H1 (cell line): Measurements from ENCODE around the gene TSSC4. TPM values are rescaled to one million over a fixed set of nuclear protein-coding genes. Genes with fewer than 3 reads are reported as not detected.

Source experiments
- CTCF ChIA-PET: fragments of 300-600 bp; sonication (Branson Sonifier 250); formaldehyde crosslinking; loops from one replicate; lab custom pipeline; 2021; ENCODE audit not compliant: partially characterized antibody; lab: Charles Lee
- POLR2A ChIA-PET: fragments of 300-600 bp; sonication (Branson Sonifier 250); formaldehyde crosslinking; loops from one replicate; lab custom pipeline; 2021; ENCODE audit warnings: inconsistent platforms; ENCODE audit not compliant: partially characterized antibody; lab: Charles Lee
- DNase-seq, 2 experiments: peaks; one replicate each; pipeline versions ENCODE4 v3.0.0 to v3.0.0-alpha.2; 2010 to 2022; ENCODE audit warnings: low spot score in 2 of 2, low read depth in 1 of 2, mixed read lengths in 1 of 2
- FAIRE-seq: peaks from 2 replicates; lab custom pipeline; 2011; peaks lifted over from hg19 to GRCh38; lab: Jason Lieb, UNC
- H2AFZ ChIP-seq: 2 replicates; pipeline ENCODE4 v1.8.1; 2012; ENCODE audit warnings: low read length, inconsistent platforms
- H2AK5ac ChIP-seq: 2 replicates; pipeline ENCODE4 v1.6.1; 2013; ENCODE audit warnings: low read depth, low read length
- H2BK120ac ChIP-seq: replicated peaks from 2 replicates; pipeline ENCODE3; 2013; ENCODE audit warnings: low read depth, low read length, inconsistent platforms
- H2BK12ac ChIP-seq: 2 replicates; pipeline ENCODE4 v1.6.1; 2013; ENCODE audit warnings: low read depth, low read length
- H2BK15ac ChIP-seq: 2 replicates; pipeline ENCODE4 v1.6.1; 2013; ENCODE audit warnings: low read length
- H2BK20ac ChIP-seq: 2 replicates; pipeline ENCODE4 v1.6.1; 2013; ENCODE audit warnings: low read length
- H2BK5ac ChIP-seq: 2 replicates; pipeline ENCODE4 v1.6.1; 2013; ENCODE audit warnings: low read depth, low read length
- H3K14ac ChIP-seq: 2 replicates; pipeline ENCODE4 v1.6.1; 2013; ENCODE audit warnings: inconsistent platforms; ENCODE audit not compliant: insufficient read length
- H3K18ac ChIP-seq: 2 replicates; pipeline ENCODE4 v1.6.1; 2013; ENCODE audit warnings: low read length; ENCODE audit errors: extremely low read depth
- H3K23ac ChIP-seq: 2 replicates; pipeline ENCODE4 v1.6.1; 2013; ENCODE audit warnings: inconsistent platforms; ENCODE audit not compliant: insufficient read length
- H3K23me2 ChIP-seq: 2 replicates; pipeline ENCODE4 v1.6.1; 2013; ENCODE audit warnings: low read depth, low read length
- H3K27ac ChIP-seq: 2 replicates; pipeline ENCODE4 v1.6.1; 2011; ENCODE audit warnings: low read depth, low read length, inconsistent platforms
- H3K27me3 ChIP-seq, 4 experiments: replicated peaks in 1 of 4; 1 replicate in 1 of 4; 2 replicates in 3 of 4; pipeline versions ENCODE4 v1.6.1 to v1.8.1; 2011 to 2013; ENCODE audit warnings: low read length in 3 of 4, mild to moderate bottlenecking in 3 of 4, inconsistent platforms in 2 of 4, mixed read lengths in 2 of 4, moderate library complexity in 1 of 4; ENCODE audit not compliant: control insufficient read depth in 3 of 4, insufficient read depth in 3 of 4; ENCODE audit errors: extremely low read depth in 1 of 4
- H3K36me3 ChIP-seq, 4 experiments: 2 replicates each; pipeline versions ENCODE4 v1.6.1 to v1.8.1; 2011 to 2013; ENCODE audit warnings: mild to moderate bottlenecking in 4 of 4, low read length in 3 of 4, moderate library complexity in 2 of 4, control low read depth in 1 of 4, inconsistent platforms in 1 of 4; ENCODE audit not compliant: insufficient read depth in 4 of 4, control insufficient read depth in 2 of 4
- H3K4ac ChIP-seq: replicated peaks from 2 replicates; pipeline ENCODE3; 2013; ENCODE audit warnings: low read length, low read depth, mixed read lengths, inconsistent platforms; ENCODE audit not compliant: insufficient read length
- H3K4me1 ChIP-seq, 4 experiments: replicated peaks in 1 of 4; 1 replicate in 1 of 4; 2 replicates in 3 of 4; pipeline versions ENCODE4 v1.6.1 to v1.8.1; 2011 to 2013; ENCODE audit warnings: low read length in 3 of 4, inconsistent platforms in 2 of 4, mixed read lengths in 1 of 4; ENCODE audit not compliant: insufficient read depth in 4 of 4, control insufficient read depth in 3 of 4
- H3K4me2 ChIP-seq, 2 experiments: 2 replicates each; pipeline versions ENCODE4 v1.6.1 to v1.8.1; 2011 to 2013; ENCODE audit warnings: low read depth in 2 of 2, low read length in 2 of 2, control low read depth in 1 of 2, inconsistent platforms in 1 of 2, mild to moderate bottlenecking in 1 of 2; ENCODE audit not compliant: insufficient read depth in 1 of 2
- H3K4me3 ChIP-seq, 4 experiments: fragments of 200-600, 300-600 bp in 1 of 4; sonication (generic), shearing (Covaris generic), sonication (Bioruptor Twin) in 1 of 4; 2 replicates each; pipeline versions ENCODE4 v1.5.1 to v1.8.1; 2011 to 2016; ENCODE audit warnings: low read length in 4 of 4, low read depth in 3 of 4, control low read depth in 2 of 4, inconsistent platforms in 2 of 4, mild to moderate bottlenecking in 2 of 4, mixed read lengths in 1 of 4, moderate library complexity in 1 of 4; ENCODE audit not compliant: insufficient read depth in 2 of 4; ENCODE audit errors: extremely low read depth in 1 of 4
- H3K56ac ChIP-seq: replicated peaks from 2 replicates; pipeline ENCODE3; 2013; ENCODE audit warnings: low read depth, mild to moderate bottlenecking, mixed read lengths, low read length, inconsistent platforms; ENCODE audit not compliant: insufficient read length
- H3K79me1 ChIP-seq: 2 replicates; pipeline ENCODE4 v1.6.1; 2013; ENCODE audit warnings: low read depth, low read length, control low read depth
- H3K79me2 ChIP-seq, 2 experiments: 2 replicates each; pipeline versions ENCODE4 v1.6.1 to v1.8.1; 2012 to 2013; ENCODE audit warnings: low read length in 2 of 2, mild to moderate bottlenecking in 2 of 2, inconsistent platforms in 1 of 2; ENCODE audit not compliant: insufficient read depth in 2 of 2, control insufficient read depth in 1 of 2
- H3K9ac ChIP-seq, 4 experiments: replicated peaks in 1 of 4; 1 replicate in 1 of 4; 2 replicates in 3 of 4; pipeline versions ENCODE4 v1.6.1 to v1.8.1; 2011 to 2013; ENCODE audit warnings: low read depth in 3 of 4, low read length in 3 of 4, control low read depth in 2 of 4, mild to moderate bottlenecking in 2 of 4, moderate library complexity in 2 of 4, inconsistent platforms in 1 of 4; ENCODE audit errors: extremely low read depth in 1 of 4
- H3K9me3 ChIP-seq, 2 experiments: 2 replicates each; pipeline versions ENCODE4 v1.6.1 to v1.8.1; 2012 to 2013; ENCODE audit warnings: mild to moderate bottlenecking in 2 of 2, moderate library complexity in 2 of 2, control low read depth in 1 of 2, inconsistent platforms in 1 of 2, low read depth in 1 of 2, low read length in 1 of 2, mixed read lengths in 1 of 2; ENCODE audit not compliant: insufficient read depth in 2 of 2
- H4K20me1 ChIP-seq, 2 experiments: replicated peaks in 1 of 2; 2 replicates each; pipeline versions ENCODE3 to v1.8.1; 2011 to 2013; ENCODE audit warnings: inconsistent platforms in 2 of 2, low read length in 2 of 2, mild to moderate bottlenecking in 1 of 2; ENCODE audit not compliant: insufficient read depth in 2 of 2, control insufficient read depth in 1 of 2
- H4K5ac ChIP-seq: 2 replicates; pipeline ENCODE4 v1.6.1; 2013; ENCODE audit warnings: low read length, low read depth, mixed read lengths, inconsistent platforms; ENCODE audit not compliant: insufficient read length
- H4K8ac ChIP-seq: 2 replicates; pipeline ENCODE4 v1.8.0; 2013; ENCODE audit warnings: mild to moderate bottlenecking, moderate library complexity, low read length, inconsistent platforms; ENCODE audit not compliant: insufficient read depth; ENCODE audit errors: extremely low read depth
- H4K91ac ChIP-seq: replicated peaks from 2 replicates; pipeline ENCODE3; 2013; ENCODE audit warnings: low read length, mixed read lengths, inconsistent platforms; ENCODE audit not compliant: insufficient read length
- CBX8 ChIP-seq: fragments of 300-800, 300-1000 bp; sonication (generic); IDR thresholded peaks from 2 replicates; pipeline ENCODE4 v1.7.1; 2016; ENCODE audit warnings: low read depth, low read length, borderline replicate concordance
- GABPA ChIP-seq: IDR thresholded peaks from 2 replicates; pipeline ENCODE4 v1.6.1; 2011; ENCODE audit warnings: mild to moderate bottlenecking, low read length, moderate library complexity, borderline replicate concordance; ENCODE audit not compliant: insufficient read depth
- KDM1A ChIP-seq: fragments of 200-600, 300-600 bp; sonication (generic); IDR thresholded peaks from 2 replicates; pipeline ENCODE4 v1.7.1; 2016; ENCODE audit warnings: mild to moderate bottlenecking, low read length, borderline replicate concordance
- POU5F1 ChIP-seq: IDR thresholded peaks from 2 replicates; pipeline ENCODE4 v1.6.1; 2011; ENCODE audit warnings: low read depth, mild to moderate bottlenecking, low read length, moderate library complexity
- SIRT6 ChIP-seq: IDR thresholded peaks from one replicate; pipeline ENCODE4 v1.7.1; 2012; ENCODE audit warnings: low read length, inconsistent platforms
- SRF ChIP-seq: IDR thresholded peaks from 2 replicates; pipeline ENCODE4 v1.6.1; 2011; ENCODE audit warnings: mild to moderate bottlenecking, low read depth, low read length, moderate library complexity
- TCF12 ChIP-seq: IDR thresholded peaks from 2 replicates; pipeline ENCODE4 v1.6.1; 2011; ENCODE audit warnings: low read depth, mild to moderate bottlenecking, low read length
- WGBS, 2 experiments: shearing (Covaris generic) in 1 of 2; methylation state at CpG; one replicate each; pipeline versions ENCODE4 v1.1.6 to v1.1.7; 2013 to 2015; ENCODE audit warnings: low lambda C conversion rate in 2 of 2, mixed read lengths in 2 of 2, inconsistent platforms in 1 of 2, low coverage in 1 of 2, missing lambda C conversion rate in 1 of 2; ENCODE audit not compliant: insufficient replicate concordance in 2 of 2, insufficient coverage in 1 of 2, insufficient read length in 1 of 2; ENCODE audit errors: extremely low coverage in 1 of 2, missing lambda C conversion rate in 1 of 2; 5-methylcytosine and 5-hydroxymethylcytosine counted together
- polyA plus RNA-seq, 7 experiments: library from polyadenylated mRNA; depleted of rRNA in 3 of 7; stranded (reverse) in 5 of 7; unstranded in 2 of 7; fragments of >200 nt in 5 of 7; fragments of 200-250 nt in 2 of 7; gene quantifications; 1 replicate in 5 of 7; 2 replicates in 1 of 7; 4 replicates in 1 of 7; pipeline versions ENCODE4 v1.2.1 to v1.2.3, GENCODE V29; 2011 to 2013; ENCODE audit warnings: missing spikeins in 2 of 7, mixed read lengths in 2 of 7
- total RNA-seq: library from RNA; stranded (reverse); fragmentation: NEBNext Ultra II Directional; extraction: Animal tissue kit (Norgen Biotek cat#: 25700); gene quantifications from 2 replicates; pipeline ENCODE4 v1.2.1, GENCODE V29; 2021
- TF ChIP-seq, protein P1 (sequence below): IDR thresholded peaks from 2 replicates; pipeline ENCODE4 v1.6.1; 2012; ENCODE audit warnings: inconsistent platforms
- TF ChIP-seq, protein P2 (sequence below): IDR thresholded peaks from 2 replicates; pipeline ENCODE4 v1.6.1; 2011; ENCODE audit warnings: low read length, improper control_type of control experiment

Gene TSSC4
- total and polyA plus RNA-seq, 2 of the 8 experiments (the other 6 are each of a cell fraction or from before 2014, with no cell fraction given): 34.0 to 39.3 TPM

DNA sequence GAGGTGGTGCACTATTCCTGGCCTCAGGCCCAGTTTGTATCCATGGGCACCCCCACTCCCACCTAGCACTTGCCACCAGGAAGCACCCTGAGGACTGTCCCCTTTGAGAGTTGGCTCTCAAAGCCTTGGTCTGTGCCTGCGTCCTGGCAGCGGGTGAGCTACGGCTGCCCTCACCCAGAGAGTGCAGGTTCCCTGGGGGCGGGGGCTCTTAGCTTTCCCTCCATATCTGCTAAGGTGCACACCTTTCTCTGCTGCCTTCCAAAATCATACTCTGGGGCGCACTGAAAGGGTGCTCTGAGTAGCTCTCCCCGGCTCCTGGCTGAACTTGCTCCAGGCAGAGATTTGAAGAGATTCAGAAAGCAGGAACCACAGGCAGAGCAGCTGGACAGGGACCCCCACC, 51.4 kb downstream of the TSSC4 start:
- no peak overlapping the region for H2BK15ac ChIP-seq
- TF ChIP-seq, protein P1, sequence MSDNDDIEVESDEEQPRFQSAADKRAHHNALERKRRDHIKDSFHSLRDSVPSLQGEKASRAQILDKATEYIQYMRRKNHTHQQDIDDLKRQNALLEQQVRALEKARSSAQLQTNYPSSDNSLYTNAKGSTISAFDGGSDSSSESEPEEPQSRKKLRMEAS: no peak
- TF ChIP-seq, protein P2, sequence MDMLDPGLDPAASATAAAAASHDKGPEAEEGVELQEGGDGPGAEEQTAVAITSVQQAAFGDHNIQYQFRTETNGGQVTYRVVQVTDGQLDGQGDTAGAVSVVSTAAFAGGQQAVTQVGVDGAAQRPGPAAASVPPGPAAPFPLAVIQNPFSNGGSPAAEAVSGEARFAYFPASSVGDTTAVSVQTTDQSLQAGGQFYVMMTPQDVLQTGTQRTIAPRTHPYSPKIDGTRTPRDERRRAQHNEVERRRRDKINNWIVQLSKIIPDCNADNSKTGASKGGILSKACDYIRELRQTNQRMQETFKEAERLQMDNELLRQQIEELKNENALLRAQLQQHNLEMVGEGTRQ: no peak
- TF ChIP-seq POU5F1 (no peak), TCF12 (no peak), KDM1A (no peak), SIRT6 (no peak), GABPA (no peak), CBX8 (no peak), SRF (no peak)
- TF ChIP-seq, all 59 proteins: peak for 0
- Histone ChIP-seq H3K9ac (no peak overlapping the region), H3K18ac (no peak overlapping the region), H2BK5ac (no peak overlapping the region), H4K20me1 (peaks cover 0 to 5% of the 10 kb centered on the region in 2 experiments), H2AFZ (no peak overlapping the region), H3K23ac (no peak overlapping the region), H2BK120ac (no peak overlapping the region), H3K27me3 (peaks cover 12 to 59% (median 33%) of the 10 kb centered on the region in 4 experiments), H3K9me3 (no peaks in the 10 kb centered on the region), H3K79me1 (no peaks in the 10 kb centered on the region), H2AK5ac (no peak overlapping the region), H3K79me2 (no peaks in the 10 kb centered on the region), H4K8ac (no peak overlapping the region), H2BK20ac (no peak overlapping the region), H3K4me3 (no peak overlapping the region), H3K4ac (no peak overlapping the region), H4K91ac (no peak overlapping the region), H3K23me2 (no peaks in the 10 kb centered on the region), H2BK12ac (no peak overlapping the region), H4K5ac (no peak overlapping the region), H3K14ac (no peak overlapping the region), H3K27ac (no peak overlapping the region), H3K56ac (no peak overlapping the region), H3K36me3 (no peaks in the 10 kb centered on the region), H3K4me1 (no peaks in the 10 kb centered on the region), H3K4me2 (no peak overlapping the region)
- DNase-seq: no peak
- FAIRE-seq: no peak
- CTCF ChIA-PET: interaction anchor here (0.7 to 2.1 kb wide), 6 partner anchors 23 to 147 kb away, joined by 3 to 16 read pairs (median 4); no protein-coding TSS in a partner anchor
- 69% methylated on average over 6 of the region's 6 CpGs; no CpG with 5 or more reads in 1 of the 2 experiments for WGBS, 2 experiments
- POLR2A ChIA-PET: no interaction called here
